Measurements from ENCODE around the gene NLRP11.
"Not testable (repeated sequence)": the region's sequence is repeated elsewhere in the genome, so short reads cannot be mapped to it uniquely, and the experiment has no call there.

DNA sequence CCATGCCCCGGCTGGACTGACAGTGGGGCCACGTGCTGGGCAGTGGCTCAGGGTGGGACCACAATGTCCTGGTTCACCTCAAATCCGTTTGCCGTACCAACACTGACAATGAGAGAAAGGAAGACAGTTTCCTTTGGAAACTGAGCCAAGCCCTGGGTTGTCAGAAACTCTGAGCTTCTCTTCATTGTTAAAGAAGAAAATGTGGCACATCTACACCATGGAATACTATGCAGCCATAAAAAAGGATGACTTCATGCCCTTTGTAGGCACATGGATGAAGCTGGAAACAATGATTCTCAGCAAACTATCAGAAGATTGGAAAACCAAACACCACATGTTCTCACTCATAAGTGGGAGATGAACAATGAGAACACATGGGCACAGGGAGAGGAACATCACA is 75.0 kb downstream of the NLRP11 start:
- TF ChIP-seq, protein P1, sequence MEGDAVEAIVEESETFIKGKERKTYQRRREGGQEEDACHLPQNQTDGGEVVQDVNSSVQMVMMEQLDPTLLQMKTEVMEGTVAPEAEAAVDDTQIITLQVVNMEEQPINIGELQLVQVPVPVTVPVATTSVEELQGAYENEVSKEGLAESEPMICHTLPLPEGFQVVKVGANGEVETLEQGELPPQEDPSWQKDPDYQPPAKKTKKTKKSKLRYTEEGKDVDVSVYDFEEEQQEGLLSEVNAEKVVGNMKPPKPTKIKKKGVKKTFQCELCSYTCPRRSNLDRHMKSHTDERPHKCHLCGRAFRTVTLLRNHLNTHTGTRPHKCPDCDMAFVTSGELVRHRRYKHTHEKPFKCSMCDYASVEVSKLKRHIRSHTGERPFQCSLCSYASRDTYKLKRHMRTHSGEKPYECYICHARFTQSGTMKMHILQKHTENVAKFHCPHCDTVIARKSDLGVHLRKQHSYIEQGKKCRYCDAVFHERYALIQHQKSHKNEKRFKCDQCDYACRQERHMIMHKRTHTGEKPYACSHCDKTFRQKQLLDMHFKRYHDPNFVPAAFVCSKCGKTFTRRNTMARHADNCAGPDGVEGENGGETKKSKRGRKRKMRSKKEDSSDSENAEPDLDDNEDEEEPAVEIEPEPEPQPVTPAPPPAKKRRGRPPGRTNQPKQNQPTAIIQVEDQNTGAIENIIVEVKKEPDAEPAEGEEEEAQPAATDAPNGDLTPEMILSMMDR (conservative IDR thresholded peaks at IDR 0.05; ENCODE audit: low read depth in 2 of 2), result not testable (repeated sequence)
- not testable (repeated sequence) for TF ChIP-seq EZH2 (IDR thresholded peaks at IDR 0.05; ENCODE audit: low read depth, unreplicated experiment); POLR2AphosphoS5 (IDR thresholded peaks at IDR 0.05; ENCODE audit: low read depth); CREB1 (CRISPR knock-in tag; IDR thresholded peaks at IDR 0.05; ENCODE audit: low read depth); ZNF114 (CRISPR knock-in tag; IDR thresholded peaks at IDR 0.05); JUNB (IDR thresholded peaks at IDR 0.05; ENCODE audit: unreplicated experiment); STAT1 (IDR thresholded peaks at IDR 0.05; ENCODE audit: unreplicated experiment); EZH2phosphoT487 (IDR thresholded peaks at IDR 0.05; ENCODE audit: unreplicated experiment)
- TF ChIP-seq, protein P2, sequence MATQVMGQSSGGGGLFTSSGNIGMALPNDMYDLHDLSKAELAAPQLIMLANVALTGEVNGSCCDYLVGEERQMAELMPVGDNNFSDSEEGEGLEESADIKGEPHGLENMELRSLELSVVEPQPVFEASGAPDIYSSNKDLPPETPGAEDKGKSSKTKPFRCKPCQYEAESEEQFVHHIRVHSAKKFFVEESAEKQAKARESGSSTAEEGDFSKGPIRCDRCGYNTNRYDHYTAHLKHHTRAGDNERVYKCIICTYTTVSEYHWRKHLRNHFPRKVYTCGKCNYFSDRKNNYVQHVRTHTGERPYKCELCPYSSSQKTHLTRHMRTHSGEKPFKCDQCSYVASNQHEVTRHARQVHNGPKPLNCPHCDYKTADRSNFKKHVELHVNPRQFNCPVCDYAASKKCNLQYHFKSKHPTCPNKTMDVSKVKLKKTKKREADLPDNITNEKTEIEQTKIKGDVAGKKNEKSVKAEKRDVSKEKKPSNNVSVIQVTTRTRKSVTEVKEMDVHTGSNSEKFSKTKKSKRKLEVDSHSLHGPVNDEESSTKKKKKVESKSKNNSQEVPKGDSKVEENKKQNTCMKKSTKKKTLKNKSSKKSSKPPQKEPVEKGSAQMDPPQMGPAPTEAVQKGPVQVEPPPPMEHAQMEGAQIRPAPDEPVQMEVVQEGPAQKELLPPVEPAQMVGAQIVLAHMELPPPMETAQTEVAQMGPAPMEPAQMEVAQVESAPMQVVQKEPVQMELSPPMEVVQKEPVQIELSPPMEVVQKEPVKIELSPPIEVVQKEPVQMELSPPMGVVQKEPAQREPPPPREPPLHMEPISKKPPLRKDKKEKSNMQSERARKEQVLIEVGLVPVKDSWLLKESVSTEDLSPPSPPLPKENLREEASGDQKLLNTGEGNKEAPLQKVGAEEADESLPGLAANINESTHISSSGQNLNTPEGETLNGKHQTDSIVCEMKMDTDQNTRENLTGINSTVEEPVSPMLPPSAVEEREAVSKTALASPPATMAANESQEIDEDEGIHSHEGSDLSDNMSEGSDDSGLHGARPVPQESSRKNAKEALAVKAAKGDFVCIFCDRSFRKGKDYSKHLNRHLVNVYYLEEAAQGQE (IDR thresholded peaks at IDR 0.05; ENCODE audit: unreplicated experiment), result not testable (repeated sequence)
- TF ChIP-seq, protein P3, sequence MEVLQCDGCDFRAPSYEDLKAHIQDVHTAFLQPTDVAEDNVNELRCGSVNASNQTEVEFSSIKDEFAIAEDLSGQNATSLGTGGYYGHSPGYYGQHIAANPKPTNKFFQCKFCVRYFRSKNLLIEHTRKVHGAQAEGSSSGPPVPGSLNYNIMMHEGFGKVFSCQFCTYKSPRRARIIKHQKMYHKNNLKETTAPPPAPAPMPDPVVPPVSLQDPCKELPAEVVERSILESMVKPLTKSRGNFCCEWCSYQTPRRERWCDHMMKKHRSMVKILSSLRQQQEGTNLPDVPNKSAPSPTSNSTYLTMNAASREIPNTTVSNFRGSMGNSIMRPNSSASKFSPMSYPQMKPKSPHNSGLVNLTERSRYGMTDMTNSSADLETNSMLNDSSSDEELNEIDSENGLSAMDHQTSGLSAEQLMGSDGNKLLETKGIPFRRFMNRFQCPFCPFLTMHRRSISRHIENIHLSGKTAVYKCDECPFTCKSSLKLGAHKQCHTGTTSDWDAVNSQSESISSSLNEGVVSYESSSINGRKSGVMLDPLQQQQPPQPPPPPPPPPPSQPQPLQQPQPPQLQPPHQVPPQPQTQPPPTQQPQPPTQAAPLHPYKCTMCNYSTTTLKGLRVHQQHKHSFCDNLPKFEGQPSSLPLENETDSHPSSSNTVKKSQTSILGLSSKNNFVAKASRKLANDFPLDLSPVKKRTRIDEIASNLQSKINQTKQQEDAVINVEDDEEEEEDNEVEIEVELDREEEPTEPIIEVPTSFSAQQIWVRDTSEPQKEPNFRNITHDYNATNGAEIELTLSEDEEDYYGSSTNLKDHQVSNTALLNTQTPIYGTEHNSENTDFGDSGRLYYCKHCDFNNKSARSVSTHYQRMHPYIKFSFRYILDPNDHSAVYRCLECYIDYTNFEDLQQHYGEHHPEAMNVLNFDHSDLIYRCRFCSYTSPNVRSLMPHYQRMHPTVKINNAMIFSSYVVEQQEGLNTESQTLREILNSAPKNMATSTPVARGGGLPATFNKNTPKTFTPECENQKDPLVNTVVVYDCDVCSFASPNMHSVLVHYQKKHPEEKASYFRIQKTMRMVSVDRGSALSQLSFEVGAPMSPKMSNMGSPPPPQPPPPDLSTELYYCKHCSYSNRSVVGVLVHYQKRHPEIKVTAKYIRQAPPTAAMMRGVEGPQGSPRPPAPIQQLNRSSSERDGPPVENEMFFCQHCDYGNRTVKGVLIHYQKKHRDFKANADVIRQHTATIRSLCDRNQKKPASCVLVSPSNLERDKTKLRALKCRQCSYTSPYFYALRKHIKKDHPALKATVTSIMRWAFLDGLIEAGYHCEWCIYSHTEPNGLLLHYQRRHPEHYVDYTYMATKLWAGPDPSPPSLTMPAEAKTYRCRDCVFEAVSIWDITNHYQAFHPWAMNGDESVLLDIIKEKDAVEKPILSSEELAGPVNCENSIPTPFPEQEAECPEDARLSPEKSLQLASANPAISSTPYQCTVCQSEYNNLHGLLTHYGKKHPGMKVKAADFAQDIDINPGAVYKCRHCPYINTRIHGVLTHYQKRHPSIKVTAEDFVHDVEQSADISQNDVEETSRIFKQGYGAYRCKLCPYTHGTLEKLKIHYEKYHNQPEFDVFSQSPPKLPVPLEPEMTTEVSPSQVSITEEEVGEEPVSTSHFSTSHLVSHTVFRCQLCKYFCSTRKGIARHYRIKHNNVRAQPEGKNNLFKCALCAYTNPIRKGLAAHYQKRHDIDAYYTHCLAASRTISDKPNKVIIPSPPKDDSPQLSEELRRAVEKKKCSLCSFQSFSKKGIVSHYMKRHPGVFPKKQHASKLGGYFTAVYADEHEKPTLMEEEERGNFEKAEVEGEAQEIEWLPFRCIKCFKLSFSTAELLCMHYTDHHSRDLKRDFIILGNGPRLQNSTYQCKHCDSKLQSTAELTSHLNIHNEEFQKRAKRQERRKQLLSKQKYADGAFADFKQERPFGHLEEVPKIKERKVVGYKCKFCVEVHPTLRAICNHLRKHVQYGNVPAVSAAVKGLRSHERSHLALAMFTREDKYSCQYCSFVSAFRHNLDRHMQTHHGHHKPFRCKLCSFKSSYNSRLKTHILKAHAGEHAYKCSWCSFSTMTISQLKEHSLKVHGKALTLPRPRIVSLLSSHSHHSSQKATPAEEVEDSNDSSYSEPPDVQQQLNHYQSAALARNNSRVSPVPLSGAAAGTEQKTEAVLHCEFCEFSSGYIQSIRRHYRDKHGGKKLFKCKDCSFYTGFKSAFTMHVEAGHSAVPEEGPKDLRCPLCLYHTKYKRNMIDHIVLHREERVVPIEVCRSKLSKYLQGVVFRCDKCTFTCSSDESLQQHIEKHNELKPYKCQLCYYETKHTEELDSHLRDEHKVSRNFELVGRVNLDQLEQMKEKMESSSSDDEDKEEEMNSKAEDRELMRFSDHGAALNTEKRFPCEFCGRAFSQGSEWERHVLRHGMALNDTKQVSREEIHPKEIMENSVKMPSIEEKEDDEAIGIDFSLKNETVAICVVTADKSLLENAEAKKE (CRISPR knock-in tag; IDR thresholded peaks at IDR 0.05), result not testable (repeated sequence)

Data from GM23338 (cell line).